IPS DF 4.7 (cell line): ENCODE results near the gene TMEM38A.
A peak's percentile ranks its signal among the peaks of the same experiment; 100 is the strongest.
"Not testable (repeated sequence)": the region's sequence is repeated elsewhere in the genome, so short reads cannot be mapped to it uniquely, and the experiment has no call there.

Experiments used
- DNase-seq: peaks from one replicate; pipeline ENCODE4 v3.0.0-alpha.2; 2013; ENCODE audit warnings: low spot score; ENCODE audit errors: extremely low read depth

The TMEM38A gene

GRCh38 chr19:16637535-16637934 lies 23.4 kb upstream of the TMEM38A start:
- DNase-seq = no peak

GRCh38 chr19:16638666-16639065 lies 22.3 kb upstream of the TMEM38A start:
- no peak for DNase-seq

GRCh38 chr19:16640951-16641350 lies 20.0 kb upstream of the TMEM38A start:
- no peak for DNase-seq

- no peak for DNase-seq
These were observed 19.2 kb upstream of the TMEM38A start for GRCh38 chr19:16641695-16642094.

- DNase-seq = no peak
These were observed 15.8 kb upstream of the TMEM38A start for GRCh38 chr19:16645140-16645539.

GRCh38 chr19:16649734-16650133 lies 11.2 kb upstream of the TMEM38A start:
- no peak for DNase-seq

- DNase-seq = no peak
These were observed 10.1 kb upstream of the TMEM38A start for GRCh38 chr19:16650821-16651220.

- not testable (repeated sequence) for DNase-seq
These were observed 9.3 kb upstream of the TMEM38A start for GRCh38 chr19:16651421-16652188.

- no peak for DNase-seq
These were observed 8.1 kb upstream of the TMEM38A start for GRCh38 chr19:16652854-16653253.

GRCh38 chr19:16654140-16654539 lies 6.8 kb upstream of the TMEM38A start:
- no peak for DNase-seq

GRCh38 chr19:16654627-16655026 lies 6.3 kb upstream of the TMEM38A start:
- DNase-seq = no peak

GRCh38 chr19:16655727-16656126 lies 5.2 kb upstream of the TMEM38A start:
- DNase-seq = no peak

GRCh38 chr19:16657384-16657783 lies 3.6 kb upstream of the TMEM38A start:
- no peak for DNase-seq

GRCh38 chr19:16659464-16659831 lies 1.5 kb upstream of the TMEM38A start:
- DNase-seq = no peak

GRCh38 chr19:16659832-16660708 lies 869 bp upstream of the TMEM38A start, which contains the start of gene SMIM7:
Gene SMIM7, minus strand, starts transcription at chr19:16660144. Its CDS starts 34 bp downstream, at chr19:16660110.
- peak; percentile 95 for DNase-seq

GRCh38 chr19:16661480-16662034 lies 618 bp downstream of the TMEM38A start:
- no peak for DNase-seq

- DNase-seq = no peak
These were observed 7.2 kb downstream of the TMEM38A start for GRCh38 chr19:16668176-16668575.

- DNase-seq = not testable (repeated sequence)
These were observed 7.8 kb downstream of the TMEM38A start for GRCh38 chr19:16668702-16669101.

- DNase-seq = no peak
These were observed 9.4 kb downstream of the TMEM38A start for GRCh38 chr19:16670291-16670690.

GRCh38 chr19:16671652-16672274 lies 10.8 kb downstream of the TMEM38A start:
- DNase-seq = no peak

- DNase-seq = no peak
These were observed 12.3 kb downstream of the TMEM38A start for GRCh38 chr19:16673231-16673630.

GRCh38 chr19:16673839-16674238 lies 12.9 kb downstream of the TMEM38A start:
- not testable (repeated sequence) for DNase-seq
